RWPE1 (cell line): ENCODE measurements around the gene RPS16.

Source experiments
- CTCF ChIA-PET: fragments of 350-600 bp; sonication (Branson Sonifier 250); formaldehyde crosslinking; extraction: SDS; loops from one replicate; lab custom pipeline; 2021; lab: Yijun Ruan, JAX
- POLR2A ChIA-PET: fragments of 400-600 bp; formaldehyde crosslinking; extraction: SDS; loops from one replicate; lab custom pipeline; 2020; ENCODE audit warnings: antibody characterized with exemption; ENCODE audit not compliant: low non-redundant PET; lab: Yijun Ruan, JAX
- DNase-seq: peaks from one replicate; pipeline ENCODE4 v3.0.0; 2012; ENCODE audit warnings: low spot score
- H3K27ac ChIP-seq: fragments of 450-650 bp; 2 replicates; pipeline ENCODE4 v1.5.1; 2017
- CTCF ChIP-seq: fragments of 450-650 bp; conservative IDR thresholded peaks from 2 replicates; pipeline ENCODE4 v1.5.1; 2017; ENCODE audit warnings: low read depth, mild to moderate bottlenecking

Gene RPS16

GRCh38 chr19:39416152-39417120, 19.3 kb downstream of the RPS16 start:
- no peak for TF ChIP-seq CTCF
- CTCF ChIA-PET, result interaction anchor here (0.6 to 0.8 kb wide), 2 partner anchors 11 to 87 kb away, joined by 4 to 6 read pairs; no protein-coding TSS in a partner anchor
- peak overlapping the region; percentile 100 for H3K27ac ChIP-seq
- no peak for DNase-seq
- POLR2A ChIA-PET, result interaction anchor here (0.6 kb wide), 2 partner anchors 16 to 78 kb away, joined by 3 to 4 read pairs; no protein-coding TSS in a partner anchor

- peak overlapping the region; percentile 100 for H3K27ac ChIP-seq
- POLR2A ChIA-PET, result interaction anchor here (0.6 to 1.8 kb wide), 2 partner anchors 17 to 20 kb away, joined by 3 to 6 read pairs; partner anchors contain the start of gene RPS16
- CTCF ChIA-PET, result interaction anchor here (2.0 kb wide), 1 partner anchor 17 kb away, joined by 11 read pairs; no protein-coding TSS in a partner anchor
- no peak for TF ChIP-seq CTCF
- DNase-seq, result no peak
Observed at GRCh38 chr19:39415111-39416046, 20.4 kb downstream of the RPS16 start.

- no peak for TF ChIP-seq CTCF
- ChIA-PET POLR2A (interaction anchor here (1.8 kb wide), 1 partner anchor 21 kb away, joined by 6 read pairs; the partner anchor contains the start of gene RPS16), CTCF (interaction anchor here (0.6 to 2.0 kb wide), 2 partner anchors 16 to 60 kb away, joined by 4 to 11 read pairs; no protein-coding TSS in a partner anchor)
- no peak for DNase-seq
- H3K27ac ChIP-seq, result peak overlapping the region; percentile 100
Observed at GRCh38 chr19:39413911-39414608, 21.7 kb downstream of the RPS16 start.

GRCh38 chr19:39413272-39413910, 22.4 kb downstream of the RPS16 start:
- ChIA-PET POLR2A (interaction anchor here (1.8 kb wide), 1 partner anchor 22 kb away, joined by 6 read pairs; the partner anchor contains the start of gene RPS16), CTCF (interaction anchor here (0.6 to 2.5 kb wide), 4 partner anchors 10 to 64 kb away, joined by 3 to 11 read pairs (median 5); no protein-coding TSS in a partner anchor)
- TF ChIP-seq CTCF, result no peak
- peak overlapping the region; percentile 100 for H3K27ac ChIP-seq
- no peak for DNase-seq

- POLR2A ChIA-PET, result interaction anchor here (1.4 to 2.3 kb wide), 2 partner anchors 11 to 23 kb away, joined by 4 to 10 read pairs; partner anchors contain the start of gene RPS16
- CTCF ChIA-PET, result interaction anchor here (0.6 to 2.5 kb wide), 6 partner anchors 9 to 64 kb away, joined by 3 to 55 read pairs (median 6); partner anchors contain the start of genes MED29 and PAF1
- DNase-seq, result no peak
- peak overlapping the region; percentile 100 for H3K27ac ChIP-seq
- TF ChIP-seq CTCF, result peak; percentile 42
Observed at GRCh38 chr19:39412867-39413271, 22.9 kb downstream of the RPS16 start.
